ENCODE results near the gene LRFN2. TPM values are rescaled to one million over a fixed set of nuclear protein-coding genes. Genes with fewer than 3 reads are reported as not detected.

LRFN2 gene
- total RNA-seq, 1 donor from 2014 or later, result not detected

DNA sequence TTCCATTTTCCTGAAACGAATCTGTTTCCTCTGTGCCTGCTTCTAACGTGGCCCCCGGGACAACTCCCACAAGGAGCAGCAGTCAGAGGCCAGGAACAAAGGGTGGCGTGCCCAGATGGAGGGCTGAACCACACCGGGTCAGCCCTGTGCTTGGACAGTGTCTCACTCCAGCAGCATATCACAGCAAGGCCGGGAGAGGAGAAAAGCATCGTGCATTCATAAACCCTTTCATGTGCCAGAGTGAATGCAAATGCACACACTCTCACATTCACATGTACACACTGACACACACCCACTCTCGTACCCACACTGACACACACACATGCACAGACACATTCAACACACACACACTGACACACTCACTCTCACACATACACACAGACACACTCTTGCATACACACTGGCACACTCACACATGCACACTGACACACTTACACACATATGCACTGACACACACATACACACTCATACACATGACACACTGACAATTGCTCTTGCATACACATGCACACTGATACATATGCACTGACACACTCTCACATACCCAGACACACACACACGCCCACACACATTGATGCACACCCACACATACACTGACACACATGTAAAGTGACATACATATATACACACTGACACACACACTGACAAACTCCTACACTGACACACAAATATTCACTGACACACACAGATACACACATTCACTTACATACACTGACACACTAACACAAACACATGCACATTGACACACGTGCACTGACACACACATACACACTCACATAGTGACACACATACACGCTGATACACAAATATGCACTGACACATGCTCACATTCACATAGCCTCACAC lies 237.0 kb downstream of the LRFN2 start:
- Mint-ChIP-seq H3K36me3 (no peaks in the 10 kb centered on the region), H3K9me3 (no peaks in the 10 kb centered on the region), H3K27ac (no peak overlapping the region), H3K4me3 (no peak overlapping the region), H3K27me3 (ENCODE audit: low read depth) (no peaks in the 10 kb centered on the region), H3K4me1 (no peaks in the 10 kb centered on the region)
- TF ChIP-seq, protein P1, sequence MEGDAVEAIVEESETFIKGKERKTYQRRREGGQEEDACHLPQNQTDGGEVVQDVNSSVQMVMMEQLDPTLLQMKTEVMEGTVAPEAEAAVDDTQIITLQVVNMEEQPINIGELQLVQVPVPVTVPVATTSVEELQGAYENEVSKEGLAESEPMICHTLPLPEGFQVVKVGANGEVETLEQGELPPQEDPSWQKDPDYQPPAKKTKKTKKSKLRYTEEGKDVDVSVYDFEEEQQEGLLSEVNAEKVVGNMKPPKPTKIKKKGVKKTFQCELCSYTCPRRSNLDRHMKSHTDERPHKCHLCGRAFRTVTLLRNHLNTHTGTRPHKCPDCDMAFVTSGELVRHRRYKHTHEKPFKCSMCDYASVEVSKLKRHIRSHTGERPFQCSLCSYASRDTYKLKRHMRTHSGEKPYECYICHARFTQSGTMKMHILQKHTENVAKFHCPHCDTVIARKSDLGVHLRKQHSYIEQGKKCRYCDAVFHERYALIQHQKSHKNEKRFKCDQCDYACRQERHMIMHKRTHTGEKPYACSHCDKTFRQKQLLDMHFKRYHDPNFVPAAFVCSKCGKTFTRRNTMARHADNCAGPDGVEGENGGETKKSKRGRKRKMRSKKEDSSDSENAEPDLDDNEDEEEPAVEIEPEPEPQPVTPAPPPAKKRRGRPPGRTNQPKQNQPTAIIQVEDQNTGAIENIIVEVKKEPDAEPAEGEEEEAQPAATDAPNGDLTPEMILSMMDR (IDR thresholded peaks at IDR 0.05; ENCODE audit: unreplicated experiment), result no peak
- peak in 1 of 2 experiments; percentile 29 for DNase-seq (ENCODE audit: low spot score in 2 of 2, unreplicated experiment in 2 of 2)

DNA sequence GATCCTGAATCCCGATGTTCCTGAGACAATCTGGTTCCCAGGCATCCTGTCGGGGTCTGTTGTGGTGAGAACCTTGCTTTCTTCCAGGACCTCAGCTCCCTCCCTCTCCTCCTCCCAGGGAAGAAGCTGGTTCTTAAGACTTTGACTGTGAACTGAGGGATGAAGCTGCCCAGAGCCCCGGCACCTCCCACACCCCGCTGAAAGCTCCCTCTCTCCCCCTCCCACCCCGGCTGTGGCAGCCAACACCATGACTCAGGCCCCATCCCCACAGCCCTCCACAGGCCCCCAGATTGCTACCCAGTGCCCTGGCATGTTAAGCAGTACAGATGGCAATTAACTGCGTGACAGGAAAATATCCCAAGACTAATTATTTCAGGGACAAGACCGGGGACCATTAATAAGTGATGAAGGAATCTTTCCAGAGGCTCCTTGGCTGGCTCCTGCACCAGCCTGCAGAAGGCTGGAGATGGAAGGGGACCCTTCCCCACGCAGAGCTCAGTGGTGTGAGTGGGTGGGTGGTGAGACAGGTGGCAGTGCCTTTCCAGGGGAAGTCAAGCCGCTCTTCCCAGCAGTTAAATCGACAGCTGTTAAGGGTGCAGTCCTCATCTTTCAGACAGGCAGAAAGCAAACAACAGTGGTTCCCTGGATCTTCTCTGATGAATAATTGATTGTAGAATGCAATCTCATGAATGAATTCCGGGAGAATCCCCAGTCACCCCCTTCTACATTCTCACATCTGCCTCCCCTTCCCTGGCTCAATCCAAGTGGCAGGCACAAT lies 237.9 kb downstream of the LRFN2 start:
- Mint-ChIP-seq H3K36me3 (no peaks in the 10 kb centered on the region), H3K9me3 (no peaks in the 10 kb centered on the region), H3K4me1 (no peaks in the 10 kb centered on the region), H3K4me3 (no peak overlapping the region), H3K27me3 (ENCODE audit: low read depth) (no peaks in the 10 kb centered on the region), H3K27ac (peak overlapping the region; percentile 48)
- peak in 1 of 2 experiments; percentile 45 for DNase-seq (ENCODE audit: low spot score in 2 of 2, unreplicated experiment in 2 of 2)
- TF ChIP-seq, protein P1 (IDR thresholded peaks at IDR 0.05; ENCODE audit: unreplicated experiment), result no peak

DNA sequence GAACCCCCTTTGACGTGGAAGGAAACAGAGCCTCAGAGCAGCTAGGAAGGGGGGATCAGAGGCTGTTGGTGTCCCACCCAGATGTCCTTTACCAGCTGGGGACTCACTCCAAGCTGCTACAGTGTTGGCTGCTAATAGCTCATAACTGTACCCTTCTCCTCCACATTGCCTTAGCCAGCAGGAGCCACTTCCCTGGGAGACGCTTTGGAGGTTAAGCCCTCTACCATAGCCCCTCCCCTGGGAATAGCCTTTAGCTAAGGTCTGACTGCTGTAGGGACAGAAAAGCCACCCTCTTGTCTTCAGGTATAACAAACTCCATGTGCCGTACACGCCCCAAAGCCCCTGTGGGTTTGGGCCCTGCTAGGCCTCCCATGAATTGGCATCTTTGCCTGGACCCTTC lies 238.6 kb downstream of the LRFN2 start:
- no peaks in the 10 kb centered on the region for H3K4me1 Mint-ChIP-seq
- H3K4me3 Mint-ChIP-seq, result no peak overlapping the region
- H3K9me3 Mint-ChIP-seq, result no peaks in the 10 kb centered on the region
- DNase-seq (ENCODE audit: low spot score in 2 of 2, unreplicated experiment in 2 of 2), result no peak
- H3K27me3 Mint-ChIP-seq (ENCODE audit: low read depth), result peaks cover 5% of the 10 kb centered on the region
- no peaks in the 10 kb centered on the region for H3K36me3 Mint-ChIP-seq
- no peak overlapping the region for H3K27ac Mint-ChIP-seq
- TF ChIP-seq, protein P1 (IDR thresholded peaks at IDR 0.05; ENCODE audit: unreplicated experiment), result no peak

DNA sequence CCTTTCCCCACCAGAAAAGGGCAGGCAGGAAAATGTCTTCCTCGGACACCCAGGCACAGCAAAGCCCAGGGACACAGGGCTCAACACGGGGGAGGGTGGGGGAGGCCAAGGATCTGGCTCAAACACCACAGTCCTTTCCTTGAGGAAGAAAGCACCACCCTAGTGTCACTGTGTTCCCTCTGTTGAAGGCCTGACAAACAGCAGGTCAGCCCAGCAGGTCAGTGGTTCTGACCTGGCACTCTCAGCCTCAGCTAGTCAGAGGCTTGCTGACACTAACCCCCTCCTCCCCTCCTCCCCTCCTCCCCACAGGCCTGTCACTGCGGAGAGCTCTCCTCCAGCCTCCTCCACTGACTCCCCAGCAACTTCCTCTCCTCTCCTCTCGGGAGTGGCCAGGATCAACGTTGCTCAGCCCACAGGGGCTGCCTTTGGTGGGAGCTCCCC lies 239.6 kb downstream of the LRFN2 start:
- peak in 1 of 2 experiments; percentile 21 for DNase-seq (ENCODE audit: low spot score in 2 of 2, unreplicated experiment in 2 of 2)

DNA sequence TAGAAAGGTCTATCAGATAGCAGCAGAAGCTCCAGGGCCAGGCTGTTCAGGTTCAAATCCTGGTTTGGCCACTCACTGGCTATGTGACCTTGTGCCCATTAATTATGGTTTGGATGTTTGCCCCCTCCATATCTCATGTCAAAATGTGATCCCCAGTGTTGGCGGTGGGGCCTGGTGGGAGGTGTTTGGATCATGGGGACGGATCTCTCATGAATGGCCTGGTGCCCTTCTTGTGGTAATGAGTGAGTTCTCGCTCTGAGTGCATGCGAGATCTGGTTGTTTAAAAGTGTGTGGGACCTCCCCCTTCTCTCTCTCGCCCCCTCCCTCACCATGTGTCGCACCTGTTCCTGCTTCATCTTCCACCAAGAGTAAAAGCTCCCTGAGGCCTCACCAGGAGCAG lies 240.9 kb downstream of the LRFN2 start:
- no peak for DNase-seq (ENCODE audit: low spot score in 2 of 2, unreplicated experiment in 2 of 2)
- TF ChIP-seq, protein P1 (IDR thresholded peaks at IDR 0.05; ENCODE audit: unreplicated experiment), result no peak
- H3K4me1 Mint-ChIP-seq, result peaks cover 4% of the 10 kb centered on the region

More for the DNA sequence above, 239.6 kb downstream of the LRFN2 start:
- no peak overlapping the region for H3K4me3 Mint-ChIP-seq
- H3K27ac Mint-ChIP-seq, result no peak overlapping the region
- no peaks in the 10 kb centered on the region for H3K4me1 Mint-ChIP-seq
- no peaks in the 10 kb centered on the region for H3K36me3 Mint-ChIP-seq
- peaks cover 11% of the 10 kb centered on the region for H3K27me3 Mint-ChIP-seq (ENCODE audit: low read depth)
- no peaks in the 10 kb centered on the region for H3K9me3 Mint-ChIP-seq
- TF ChIP-seq, protein P1 (IDR thresholded peaks at IDR 0.05; ENCODE audit: unreplicated experiment), result no peak

More for the DNA sequence above, 240.9 kb downstream of the LRFN2 start:
- Mint-ChIP-seq H3K9me3 (no peaks in the 10 kb centered on the region), H3K36me3 (no peaks in the 10 kb centered on the region), H3K4me3 (no peak overlapping the region), H3K27me3 (ENCODE audit: low read depth) (peaks cover 15% of the 10 kb centered on the region), H3K27ac (no peak overlapping the region)

All from mesothelial cell of epicardium (in vitro differentiated cells).